Measurements from ENCODE around the gene SELL.
"Not testable (repeated sequence)": the region's sequence is repeated elsewhere in the genome, so short reads cannot be mapped to it uniquely, and the experiment has no call there.

The SELL gene

GRCh38 chr1:169701261-169702005 is 10.0 kb downstream of the SELL start:
- DNase-seq = no peak

GRCh38 chr1:169699707-169700106 is 11.7 kb downstream of the SELL start:
- no peak for DNase-seq

DNA sequence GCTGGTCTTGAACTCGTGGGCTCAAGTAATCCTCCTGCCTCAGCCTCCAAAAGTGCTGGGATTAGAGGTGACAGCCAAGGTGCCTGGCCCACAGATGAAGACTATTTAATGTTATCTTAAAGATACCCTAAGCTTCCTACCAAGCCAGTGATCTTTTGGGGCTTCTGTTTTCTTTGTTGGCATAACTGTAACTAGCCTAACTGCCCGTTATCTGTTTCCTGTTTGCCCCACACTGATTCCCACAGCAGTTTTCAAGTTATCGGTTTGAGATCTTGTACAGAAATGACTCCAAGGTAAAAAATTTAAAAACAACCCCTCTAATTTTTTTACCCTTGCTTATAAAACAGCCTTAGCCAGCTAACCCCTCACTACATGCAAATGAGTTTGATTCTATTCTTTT is 12.4 kb downstream of the SELL start:
- DNase-seq = no peak

DNA sequence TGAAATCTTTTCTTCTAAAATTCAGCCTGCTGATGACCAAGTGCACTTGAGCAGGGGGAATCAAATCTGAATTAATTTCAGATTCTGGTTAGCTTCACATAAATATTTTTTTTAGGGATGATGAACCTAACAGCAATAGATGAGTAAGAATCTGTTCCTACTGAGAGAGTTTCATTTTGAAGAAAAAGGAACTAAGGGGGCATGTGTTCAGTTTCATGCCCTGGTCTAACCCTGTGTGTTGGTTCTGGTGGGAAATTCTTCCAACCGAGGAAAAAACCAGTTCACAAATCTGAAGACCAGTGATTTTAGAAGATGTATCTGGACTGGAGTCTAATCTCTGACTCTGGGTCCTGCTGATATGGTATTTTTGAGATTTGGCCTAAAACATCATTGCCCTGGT is 13.7 kb downstream of the SELL start:
- no peak for DNase-seq

DNA sequence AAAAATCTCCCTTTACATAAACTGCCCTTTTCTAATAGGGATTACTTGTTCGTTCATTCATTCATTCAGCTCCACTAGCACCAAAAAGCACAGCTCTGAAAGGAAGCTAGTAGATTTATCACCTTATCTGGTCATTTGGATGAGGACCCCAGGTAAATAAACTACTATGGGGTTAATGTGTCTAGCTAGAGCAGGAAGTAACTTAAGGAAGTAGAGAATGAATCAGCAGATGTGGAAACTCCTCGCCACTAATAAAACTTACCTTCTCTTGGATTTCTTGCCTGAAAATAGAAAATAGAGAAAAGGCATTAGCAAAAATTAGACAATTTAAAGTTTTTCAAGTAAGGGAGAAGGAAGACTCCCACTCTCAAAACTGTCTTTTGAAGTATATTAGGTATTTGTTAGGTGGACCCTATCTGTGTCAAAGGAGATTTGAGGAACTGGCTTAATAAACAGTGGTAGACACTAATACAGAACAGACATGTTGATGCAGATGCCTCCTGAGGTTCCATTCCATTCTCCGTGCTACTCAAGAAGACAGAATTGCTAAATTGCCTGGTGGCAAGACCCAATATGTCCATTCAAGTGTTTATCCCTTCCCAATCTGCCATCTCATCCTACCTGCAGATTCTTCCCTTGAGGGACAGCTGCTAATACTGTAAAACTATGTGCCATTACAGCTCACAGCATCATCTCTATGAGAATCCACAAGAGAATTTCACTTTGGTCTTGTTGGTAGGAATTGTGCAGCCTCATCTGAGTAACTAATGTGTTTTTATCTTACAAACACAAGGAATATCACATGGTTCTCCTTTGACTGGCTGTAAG is 14.9 kb downstream of the SELL start:
- no peak for DNase-seq

GRCh38 chr1:169694304-169695075 is 16.9 kb downstream of the SELL start:
- peak; percentile 40 for DNase-seq

DNA sequence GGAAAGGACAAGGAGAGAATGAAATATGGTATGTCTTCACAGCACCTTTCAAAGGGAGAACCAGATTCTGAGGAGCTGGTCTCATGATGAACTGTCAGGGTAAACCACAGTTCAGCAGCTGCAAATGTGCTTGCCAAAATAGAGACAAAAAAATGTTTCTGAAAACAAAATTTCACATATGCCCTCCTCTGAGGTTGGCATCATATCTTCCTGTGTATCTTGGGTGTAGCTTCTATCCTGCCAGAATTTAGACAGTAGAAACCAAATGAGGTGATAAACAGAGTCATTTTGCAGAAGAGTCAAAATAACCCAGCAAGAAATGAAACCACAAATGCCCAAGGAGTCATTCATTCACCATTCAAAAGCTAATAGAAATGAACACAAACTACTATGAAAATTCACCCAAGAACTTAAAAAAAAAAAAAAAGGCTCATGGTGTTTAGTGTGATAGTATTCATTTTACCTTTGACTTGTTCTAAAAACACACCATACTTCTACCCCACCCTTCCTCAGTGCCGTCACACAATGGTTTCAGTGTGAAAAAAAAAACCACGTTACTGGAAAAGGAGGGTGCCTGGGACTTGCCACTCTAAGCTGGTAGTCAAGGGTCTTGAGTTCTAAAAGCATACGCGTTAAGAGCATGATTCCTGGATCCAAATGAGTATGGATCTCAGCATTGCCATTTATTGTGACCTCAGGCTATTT is 18.5 kb downstream of the SELL start:
- DNase-seq = peak; percentile 35

DNA sequence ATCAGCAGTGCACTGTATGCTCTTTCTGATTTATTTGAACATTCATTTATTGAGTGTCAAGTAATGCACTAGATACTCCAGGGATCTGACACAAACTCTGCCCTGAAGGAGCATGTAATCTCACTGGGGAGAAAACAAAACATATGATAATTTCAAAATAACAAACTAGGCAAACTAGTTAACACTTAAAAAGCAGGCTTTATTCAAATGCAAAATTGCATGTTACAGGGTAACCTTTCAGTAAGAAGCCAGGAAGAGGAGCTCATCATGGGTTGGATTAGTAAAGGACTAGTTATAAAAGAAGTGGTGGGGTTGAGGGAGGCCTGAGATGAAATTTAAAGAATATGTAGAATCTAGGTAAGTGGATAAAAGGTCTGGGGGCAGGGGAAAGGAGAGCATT is 20.9 kb downstream of the SELL start:
- DNase-seq = no peak

- DNase-seq = no peak
Observed at GRCh38 chr1:169689395-169689794, 22.0 kb downstream of the SELL start.

DNA sequence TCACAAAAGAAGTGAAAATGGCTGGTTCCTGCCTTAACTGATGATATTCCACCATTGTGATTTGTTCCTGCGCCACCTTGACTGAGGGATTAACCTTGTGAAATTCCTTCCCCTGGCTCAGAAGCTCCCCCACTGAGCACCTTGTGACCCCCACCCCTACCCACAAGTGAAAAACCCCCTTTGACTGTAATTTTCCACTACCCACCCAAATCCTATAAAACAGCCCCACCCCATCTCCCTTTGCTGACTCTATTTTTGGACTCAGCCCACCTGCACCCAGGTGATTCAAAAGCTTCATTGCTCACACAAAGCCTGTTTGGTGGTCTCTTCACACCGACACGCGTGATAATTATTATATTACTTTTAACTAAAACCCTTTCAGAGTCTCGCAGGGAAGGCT is 23.0 kb downstream of the SELL start:
- not testable (repeated sequence) for DNase-seq

DNA sequence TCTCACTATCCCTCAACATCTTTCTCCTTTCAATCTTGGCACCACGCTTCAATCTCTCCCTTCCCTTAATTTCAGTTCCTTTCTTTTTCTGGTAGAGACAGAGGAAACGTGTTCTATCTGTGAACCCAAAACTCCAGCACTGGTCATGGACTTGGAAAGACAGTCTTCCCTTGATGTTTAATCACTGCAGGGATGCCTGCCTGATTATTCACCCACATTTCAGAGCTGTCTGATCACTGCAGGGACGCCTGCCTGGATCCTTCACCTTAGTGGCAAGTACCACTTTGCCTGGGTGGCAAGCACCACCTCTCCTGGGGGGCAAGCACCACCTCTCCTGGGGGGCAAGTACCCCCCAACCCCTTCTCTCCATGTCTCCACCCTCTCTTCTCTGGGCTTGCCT is 27.8 kb downstream of the SELL start:
- DNase-seq = no peak

- DNase-seq = not testable (repeated sequence)
Observed at GRCh38 chr1:169683168-169683567, 28.3 kb downstream of the SELL start.

DNA sequence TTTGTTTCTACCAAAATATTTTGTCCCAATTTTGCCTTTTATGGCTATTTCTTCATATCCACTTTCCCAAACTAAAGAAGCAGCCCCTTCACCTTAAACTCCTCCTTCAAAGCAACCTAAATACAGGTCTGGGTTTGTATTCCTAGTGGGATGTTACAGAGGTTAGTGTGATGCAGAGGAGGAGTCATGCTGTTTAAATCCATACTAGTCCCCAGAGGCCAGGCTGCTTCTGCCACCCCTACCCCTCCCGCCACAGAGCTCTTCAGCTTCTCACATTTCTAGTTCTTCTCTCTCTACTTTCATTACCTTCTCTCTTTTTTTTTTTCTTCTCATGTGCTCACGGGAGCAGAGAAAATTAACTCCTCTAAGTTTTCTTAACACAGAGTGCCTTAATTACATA is 29.3 kb downstream of the SELL start:
- DNase-seq = no peak

GRCh38 chr1:169681140-169681539 is 30.3 kb downstream of the SELL start:
- DNase-seq = no peak

- no peak for DNase-seq
Observed at GRCh38 chr1:169680377-169681019, 30.9 kb downstream of the SELL start.

DNA sequence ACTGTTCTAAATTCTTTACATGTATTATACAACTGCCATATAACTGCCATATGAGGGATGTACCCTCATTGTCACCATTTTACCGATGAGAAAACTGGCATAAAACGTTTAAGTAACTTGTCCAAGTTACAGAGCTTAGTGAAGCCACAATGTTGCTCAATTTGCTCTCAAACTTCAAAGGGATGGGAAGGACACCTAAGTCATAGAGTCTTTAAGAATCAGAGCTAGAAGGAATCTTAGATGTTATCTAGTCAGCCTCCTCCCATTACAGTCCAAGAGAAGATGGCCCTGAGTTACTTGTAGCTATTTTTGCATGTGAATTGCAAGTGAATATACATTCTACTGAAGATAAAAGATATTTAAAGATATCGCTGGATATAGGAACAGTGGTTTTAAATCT is 31.7 kb downstream of the SELL start:
- no peak for DNase-seq

DNA sequence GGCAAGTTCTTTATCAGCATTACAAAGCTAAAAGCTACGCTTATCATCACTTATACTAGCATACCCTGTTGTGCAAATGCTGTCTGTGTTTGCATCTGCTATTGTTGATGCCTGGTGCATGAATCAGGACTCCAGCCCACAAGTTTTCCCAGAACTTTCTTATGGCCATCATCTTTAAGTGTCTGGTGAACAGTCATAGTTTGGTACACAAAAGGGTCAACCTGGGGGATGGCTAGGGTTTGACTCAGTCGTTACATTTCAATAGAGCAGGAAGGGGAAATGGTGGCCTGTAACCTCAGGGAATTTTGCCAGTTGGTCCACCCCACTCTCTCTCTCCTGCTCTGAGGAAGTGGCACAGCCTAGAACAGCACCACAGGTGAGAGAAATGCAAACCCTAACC is 35.4 kb downstream of the SELL start:
- DNase-seq = no peak

DNA sequence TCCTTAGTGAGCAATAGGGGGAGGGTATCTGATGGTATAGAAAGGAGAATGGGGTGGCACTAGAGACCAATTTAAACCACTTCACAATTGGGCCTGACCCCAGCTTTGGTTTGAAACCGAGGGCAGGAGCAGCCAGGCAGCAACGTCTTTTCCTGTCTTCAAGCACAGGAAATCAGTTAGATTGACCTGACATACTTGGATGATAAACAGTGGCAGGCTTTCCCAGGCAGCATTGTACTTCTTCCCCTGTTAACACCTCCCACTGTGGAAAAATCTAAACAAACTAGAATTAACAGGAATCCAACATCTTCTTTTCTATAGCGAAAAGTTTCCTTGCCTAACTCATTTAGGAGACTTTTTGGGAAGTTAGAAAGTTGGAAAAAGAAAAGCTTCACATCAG is 40.6 kb downstream of the SELL start:
- DNase-seq = no peak

DNA sequence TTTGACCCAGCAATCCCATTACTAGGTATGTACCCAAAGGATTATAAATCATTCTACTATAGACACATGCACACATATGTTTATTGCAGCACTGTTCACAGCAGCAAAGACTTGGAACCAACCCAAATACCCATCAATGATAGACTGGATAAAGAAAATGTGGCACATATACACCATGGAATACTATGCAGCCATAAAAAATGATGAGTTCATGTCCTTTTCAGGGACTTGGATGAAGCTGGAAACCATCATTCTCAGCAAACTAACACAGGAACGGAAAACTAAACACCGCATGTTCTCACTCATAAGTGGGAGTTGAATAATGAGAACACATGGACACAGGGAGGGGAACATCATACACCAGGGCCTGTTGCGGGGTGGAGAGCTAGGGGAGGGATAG is 41.2 kb downstream of the SELL start:
- DNase-seq = not testable (repeated sequence)

DNA sequence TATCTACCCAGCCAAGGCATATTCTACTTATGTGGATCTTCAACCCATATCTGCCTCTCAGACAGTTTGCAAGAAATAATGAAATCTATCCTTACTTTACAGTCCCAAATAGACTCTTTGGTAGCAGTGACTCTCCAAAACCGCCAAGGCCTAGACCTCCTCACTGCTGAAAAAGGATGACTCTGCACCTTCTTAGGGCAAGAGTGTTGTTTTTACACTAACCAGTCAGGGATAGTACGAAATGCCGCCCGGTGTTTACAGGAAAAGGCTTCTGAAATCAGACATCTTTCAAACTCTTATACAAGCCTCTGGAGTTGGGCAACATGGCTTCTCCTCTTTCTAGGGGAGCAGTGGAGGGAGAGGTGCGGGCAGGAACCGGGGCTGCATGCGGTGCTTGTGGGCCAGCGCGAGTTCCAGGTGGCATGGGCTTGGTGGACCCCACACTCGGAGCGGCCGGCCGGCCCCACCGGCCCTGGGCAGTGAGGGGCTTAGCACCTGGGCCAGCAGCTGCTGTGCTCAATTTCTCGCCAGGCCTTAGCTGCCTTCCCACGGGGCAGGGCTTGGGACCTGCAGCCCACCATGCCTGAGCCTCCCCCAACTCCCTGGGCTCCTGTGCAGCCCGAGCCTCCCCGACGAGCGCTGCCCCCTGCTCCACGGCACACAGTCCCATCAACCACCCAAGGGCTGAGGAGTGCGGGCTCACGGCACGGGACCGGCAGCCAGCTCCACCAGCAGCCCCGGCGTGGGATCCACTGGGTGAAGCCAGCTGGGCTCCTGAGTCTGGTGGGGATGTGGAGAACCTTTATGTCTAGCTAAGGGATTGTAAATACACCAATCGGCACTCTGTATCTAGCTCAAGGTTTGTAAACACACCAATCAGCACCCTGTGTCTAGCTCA is 43.5 kb downstream of the SELL start:
- DNase-seq = not testable (repeated sequence)

DNA sequence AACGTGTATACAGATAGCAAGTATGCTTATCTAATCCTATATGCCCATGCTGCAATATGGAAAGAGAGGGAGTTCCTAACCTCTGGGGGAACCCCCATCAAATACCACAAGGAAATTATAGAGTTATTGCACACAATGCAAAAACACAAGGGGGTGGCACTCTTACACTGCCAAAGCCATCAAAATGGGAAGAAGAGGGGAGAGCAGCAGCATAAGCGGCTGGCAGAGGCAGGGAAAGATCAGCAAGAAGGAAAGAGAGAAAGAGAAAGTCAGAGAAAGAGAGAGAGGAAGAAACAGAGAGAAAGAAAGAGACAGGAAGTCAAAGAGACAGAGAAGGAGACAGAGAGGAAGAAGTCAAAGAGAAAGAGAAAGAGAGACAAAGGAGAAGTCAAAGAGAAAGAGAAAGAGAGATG is 44.2 kb downstream of the SELL start:
- not testable (repeated sequence) for DNase-seq

All from effector CD4-positive, alpha-beta T cell (primary cell).